Esophagus squamous epithelium (tissue), 4 donors: ENCODE measurements around the gene SPTLC3.

ENCODE experiments used
- POLR2A ChIP-seq, 4 donors: fragments of 450-650 bp; IDR thresholded peaks; one replicate each; pipeline ENCODE4 v1.6.1; 2017; ENCODE audit warnings: antibody characterized with exemption in 4 of 4, mild to moderate bottlenecking in 4 of 4, moderate library complexity in 3 of 4
- TF ChIP-seq, protein P1 (sequence below), 6 experiments: fragments of 450-650 bp in 4 of 6; fragments of 200-600 bp in 2 of 6; sonication (generic) in 2 of 6; IDR thresholded peaks; one replicate each; pipeline ENCODE4 v1.5.1; 2016 to 2019; ENCODE audit warnings: antibody characterized with exemption in 6 of 6, mild to moderate bottlenecking in 4 of 6, moderate library complexity in 4 of 6

GRCh38 chr20:13031751-13032150 lies 23.0 kb downstream of the SPTLC3 start:
- TF ChIP-seq, protein P1, sequence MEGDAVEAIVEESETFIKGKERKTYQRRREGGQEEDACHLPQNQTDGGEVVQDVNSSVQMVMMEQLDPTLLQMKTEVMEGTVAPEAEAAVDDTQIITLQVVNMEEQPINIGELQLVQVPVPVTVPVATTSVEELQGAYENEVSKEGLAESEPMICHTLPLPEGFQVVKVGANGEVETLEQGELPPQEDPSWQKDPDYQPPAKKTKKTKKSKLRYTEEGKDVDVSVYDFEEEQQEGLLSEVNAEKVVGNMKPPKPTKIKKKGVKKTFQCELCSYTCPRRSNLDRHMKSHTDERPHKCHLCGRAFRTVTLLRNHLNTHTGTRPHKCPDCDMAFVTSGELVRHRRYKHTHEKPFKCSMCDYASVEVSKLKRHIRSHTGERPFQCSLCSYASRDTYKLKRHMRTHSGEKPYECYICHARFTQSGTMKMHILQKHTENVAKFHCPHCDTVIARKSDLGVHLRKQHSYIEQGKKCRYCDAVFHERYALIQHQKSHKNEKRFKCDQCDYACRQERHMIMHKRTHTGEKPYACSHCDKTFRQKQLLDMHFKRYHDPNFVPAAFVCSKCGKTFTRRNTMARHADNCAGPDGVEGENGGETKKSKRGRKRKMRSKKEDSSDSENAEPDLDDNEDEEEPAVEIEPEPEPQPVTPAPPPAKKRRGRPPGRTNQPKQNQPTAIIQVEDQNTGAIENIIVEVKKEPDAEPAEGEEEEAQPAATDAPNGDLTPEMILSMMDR (IDR thresholded peaks at IDR 0.05), result no peak
- no peak for TF ChIP-seq POLR2A (IDR thresholded peaks at IDR 0.05)
